CD4-positive, alpha-beta T cell treated with Interleukin-2 at 100 ng/mL for 4 hours (primary cell): ENCODE results near the gene NEBL.
"Not testable (repeated sequence)": the region's sequence is repeated elsewhere in the genome, so short reads cannot be mapped to it uniquely, and the experiment has no call there.

Source experiments
- DNase-seq: peaks from one replicate; pipeline ENCODE4 v3.0.0-alpha.2; 2020; ENCODE audit warnings: low spot score

NEBL gene, protein sequence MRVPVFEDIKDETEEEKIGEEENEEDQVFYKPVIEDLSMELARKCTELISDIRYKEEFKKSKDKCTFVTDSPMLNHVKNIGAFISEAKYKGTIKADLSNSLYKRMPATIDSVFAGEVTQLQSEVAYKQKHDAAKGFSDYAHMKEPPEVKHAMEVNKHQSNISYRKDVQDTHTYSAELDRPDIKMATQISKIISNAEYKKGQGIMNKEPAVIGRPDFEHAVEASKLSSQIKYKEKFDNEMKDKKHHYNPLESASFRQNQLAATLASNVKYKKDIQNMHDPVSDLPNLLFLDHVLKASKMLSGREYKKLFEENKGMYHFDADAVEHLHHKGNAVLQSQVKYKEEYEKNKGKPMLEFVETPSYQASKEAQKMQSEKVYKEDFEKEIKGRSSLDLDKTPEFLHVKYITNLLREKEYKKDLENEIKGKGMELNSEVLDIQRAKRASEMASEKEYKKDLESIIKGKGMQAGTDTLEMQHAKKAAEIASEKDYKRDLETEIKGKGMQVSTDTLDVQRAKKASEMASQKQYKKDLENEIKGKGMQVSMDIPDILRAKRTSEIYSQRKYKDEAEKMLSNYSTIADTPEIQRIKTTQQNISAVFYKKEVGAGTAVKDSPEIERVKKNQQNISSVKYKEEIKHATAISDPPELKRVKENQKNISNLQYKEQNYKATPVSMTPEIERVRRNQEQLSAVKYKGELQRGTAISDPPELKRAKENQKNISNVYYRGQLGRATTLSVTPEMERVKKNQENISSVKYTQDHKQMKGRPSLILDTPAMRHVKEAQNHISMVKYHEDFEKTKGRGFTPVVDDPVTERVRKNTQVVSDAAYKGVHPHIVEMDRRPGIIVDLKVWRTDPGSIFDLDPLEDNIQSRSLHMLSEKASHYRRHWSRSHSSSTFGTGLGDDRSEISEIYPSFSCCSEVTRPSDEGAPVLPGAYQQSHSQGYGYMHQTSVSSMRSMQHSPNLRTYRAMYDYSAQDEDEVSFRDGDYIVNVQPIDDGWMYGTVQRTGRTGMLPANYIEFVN

DNA sequence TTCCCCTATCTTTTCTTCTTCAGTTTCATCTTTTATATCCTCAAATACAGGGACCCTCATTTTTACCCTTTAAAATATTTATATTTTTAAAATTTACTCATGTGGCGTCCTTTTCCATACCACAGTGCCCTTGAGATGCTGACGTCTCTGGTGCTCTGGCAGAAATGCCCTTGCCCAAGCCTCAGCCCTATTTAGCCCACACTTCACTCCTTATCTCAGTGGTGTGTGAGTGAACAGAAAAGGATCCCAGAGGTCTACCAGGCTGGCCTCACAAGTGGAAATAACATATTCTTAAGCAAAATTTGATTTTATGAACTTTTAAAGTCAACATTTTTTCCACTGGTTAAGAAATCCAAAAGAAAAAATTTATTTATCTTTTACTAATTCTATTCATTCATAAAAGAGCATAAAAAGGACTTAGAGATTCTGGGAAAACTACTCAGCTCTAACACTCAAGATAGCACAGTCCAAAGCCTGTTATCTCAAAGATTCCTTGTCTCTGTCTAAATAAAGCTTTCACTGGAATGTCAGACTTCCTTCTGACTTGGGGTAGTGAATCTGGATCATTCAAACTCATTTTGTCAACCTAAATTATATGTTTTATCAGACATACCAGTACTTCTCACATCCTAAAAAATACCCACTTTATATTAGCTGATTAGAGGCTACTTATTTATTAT is at the start of gene NEBL:
Gene NEBL, minus strand, starts transcription at position 166 of the 680 bp plus-strand sequence. Its CDS starts 106 bp downstream, at position 60.
- no peak for DNase-seq

DNA sequence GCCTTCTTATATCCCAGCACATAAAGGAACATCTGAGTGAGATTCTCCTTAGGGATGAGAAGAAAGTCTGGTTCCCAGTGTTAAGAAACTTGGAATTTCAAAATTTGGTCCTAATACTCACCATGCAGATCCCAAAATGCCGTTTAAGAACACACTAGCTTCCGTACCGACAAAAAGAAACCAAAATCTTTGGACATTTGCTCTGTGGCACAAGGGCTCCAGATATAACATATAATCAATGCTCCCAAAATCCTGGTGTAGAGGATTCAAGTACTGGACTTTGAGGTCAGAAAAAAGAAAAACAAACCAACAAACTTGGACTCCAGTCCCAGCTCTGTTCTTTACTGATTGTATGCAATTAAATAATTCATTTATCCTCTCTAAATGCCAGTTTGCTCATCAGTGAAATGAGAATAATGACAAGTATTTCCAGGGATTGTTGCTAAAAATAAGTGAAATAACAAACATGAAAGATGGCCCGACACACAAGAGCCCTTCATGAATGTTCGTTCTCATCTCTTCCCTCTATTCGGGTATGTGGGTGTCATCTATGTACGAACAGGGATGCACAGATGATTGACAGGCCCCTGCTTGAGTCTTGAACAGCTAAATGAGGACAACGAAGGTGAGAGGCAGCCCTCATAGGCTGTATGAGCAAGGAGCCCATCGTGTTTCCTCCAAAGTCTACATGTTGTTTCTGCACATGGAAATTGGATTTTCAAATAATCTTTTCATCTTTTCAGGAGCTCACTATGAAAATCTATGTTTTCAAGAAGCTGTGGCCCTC is 48.6 kb upstream of the NEBL start:
- DNase-seq = no peak

DNA sequence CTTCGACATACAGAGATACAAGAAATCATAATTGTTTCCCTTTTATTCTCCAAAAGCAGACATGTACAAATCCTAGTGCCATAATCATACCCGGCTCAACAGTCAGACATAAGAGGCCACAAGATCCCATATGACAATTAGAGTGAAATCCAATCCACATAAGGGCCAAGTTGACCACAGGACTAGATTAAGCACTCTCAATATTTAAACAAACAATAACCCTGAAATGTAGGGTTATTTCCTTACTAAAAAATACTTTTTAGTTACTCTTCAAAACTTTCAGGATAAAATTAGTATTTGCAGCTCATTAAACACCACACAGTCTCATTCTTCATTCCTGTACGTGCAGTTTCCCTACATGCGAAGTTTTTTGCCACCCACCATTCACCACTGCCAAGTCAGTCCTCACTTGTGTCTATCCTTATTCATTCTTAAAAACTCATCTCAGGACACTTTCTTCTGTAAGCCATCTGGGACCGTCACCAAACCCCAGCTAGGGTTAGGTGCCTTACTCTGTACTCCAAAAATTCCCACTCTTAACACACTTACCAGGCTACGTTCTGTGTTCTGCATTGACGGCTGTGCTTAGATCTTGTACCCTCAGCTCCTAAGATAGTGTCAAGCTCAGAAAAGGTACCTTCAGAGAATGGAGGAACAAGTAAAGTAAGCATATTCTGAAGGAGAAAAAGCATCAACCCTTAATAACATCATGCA is 47.8 kb upstream of the NEBL start:
- no peak for DNase-seq

DNA sequence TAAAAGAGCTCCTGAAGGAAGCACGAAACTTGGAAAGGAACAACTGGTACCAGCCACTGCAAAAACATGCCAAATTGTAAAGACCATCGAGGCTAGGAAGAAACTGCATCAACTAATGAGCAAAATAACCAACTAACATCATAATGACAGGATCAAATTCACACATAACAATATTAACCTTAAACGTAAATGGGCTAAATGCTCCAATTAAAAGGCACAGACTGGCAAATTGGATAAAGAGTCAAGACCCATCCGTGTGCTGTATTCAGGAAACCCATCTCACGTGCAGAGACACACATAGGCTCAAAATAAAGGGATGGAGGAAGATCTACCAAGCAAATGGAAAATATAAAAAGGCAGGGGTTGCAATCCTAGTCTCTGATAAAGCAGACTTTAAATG is 42.3 kb upstream of the NEBL start:
- not testable (repeated sequence) for DNase-seq

DNA sequence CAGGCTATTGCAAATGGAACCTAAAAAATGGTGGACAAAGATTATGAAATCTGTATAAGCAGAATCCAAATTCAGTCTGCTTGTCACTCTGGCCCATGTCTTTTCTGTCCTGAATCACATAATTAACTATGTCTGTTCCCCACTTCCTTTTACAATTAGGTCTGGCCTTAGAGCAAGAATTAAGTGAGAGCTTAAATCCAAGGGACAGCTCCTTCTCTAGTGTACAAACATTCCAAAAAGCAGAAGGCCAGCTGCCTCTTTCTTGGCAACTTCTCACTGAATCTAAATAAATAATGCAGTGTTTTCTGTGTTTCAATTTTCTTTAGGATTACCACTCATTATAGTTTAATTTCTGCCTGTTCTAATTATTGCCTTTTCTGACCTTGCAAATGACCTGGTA is 39.3 kb upstream of the NEBL start:
- DNase-seq = no peak

DNA sequence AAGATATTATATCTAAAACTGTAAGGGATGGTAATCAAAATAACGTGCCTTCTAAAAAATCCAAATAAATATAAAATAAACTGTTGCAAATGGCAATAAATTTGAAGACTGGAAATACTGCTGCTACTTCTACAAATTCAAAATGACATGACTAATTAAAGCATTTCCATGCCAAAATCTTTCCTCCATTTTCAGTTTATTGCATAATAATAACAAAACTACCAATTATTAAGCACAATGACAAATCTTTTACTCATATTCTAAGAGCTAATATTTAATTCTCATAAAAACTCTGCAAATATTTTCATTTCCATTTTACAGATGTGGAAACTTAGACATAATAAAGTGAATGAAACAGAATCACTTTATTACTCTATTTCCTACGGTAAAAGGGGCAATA is 38.8 kb upstream of the NEBL start:
- DNase-seq = no peak

DNA sequence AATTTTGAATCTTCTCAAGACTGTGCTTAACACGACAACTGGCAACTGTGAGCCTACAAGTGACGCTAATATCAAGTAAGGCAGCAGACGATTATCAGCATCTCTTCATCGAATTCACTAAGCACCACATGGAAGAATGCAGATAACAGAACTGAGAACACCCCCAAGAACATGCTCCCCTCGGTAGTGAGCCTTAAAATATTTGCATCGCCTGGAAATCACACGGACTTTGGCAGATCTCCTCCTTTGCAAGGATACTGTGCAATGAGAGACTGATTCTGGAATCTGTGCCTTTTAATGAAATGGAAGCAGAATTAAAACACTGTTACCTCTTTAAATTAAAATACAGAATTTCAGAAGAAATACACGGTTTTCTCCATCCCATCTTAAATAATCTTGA is 38.2 kb upstream of the NEBL start:
- DNase-seq = no peak

DNA sequence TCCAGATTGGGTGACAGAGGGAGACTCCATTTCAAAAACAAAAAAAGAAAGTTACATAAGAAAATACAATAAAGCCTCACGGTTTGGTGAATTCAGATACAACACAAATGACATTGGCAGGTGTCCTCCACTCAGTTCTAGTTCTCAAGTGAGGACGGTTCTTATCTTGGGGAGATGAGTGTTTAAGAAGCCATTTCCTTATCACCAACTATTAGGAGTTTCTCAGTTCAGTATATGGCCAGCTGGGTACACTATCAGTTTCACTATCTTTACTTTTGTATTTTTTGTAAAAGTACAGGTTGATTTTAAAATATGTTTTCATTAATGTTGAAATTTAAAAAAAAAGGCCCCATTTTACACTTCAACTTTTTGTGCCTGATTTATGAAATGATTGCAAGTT is 36.6 kb upstream of the NEBL start:
- DNase-seq = no peak

DNA sequence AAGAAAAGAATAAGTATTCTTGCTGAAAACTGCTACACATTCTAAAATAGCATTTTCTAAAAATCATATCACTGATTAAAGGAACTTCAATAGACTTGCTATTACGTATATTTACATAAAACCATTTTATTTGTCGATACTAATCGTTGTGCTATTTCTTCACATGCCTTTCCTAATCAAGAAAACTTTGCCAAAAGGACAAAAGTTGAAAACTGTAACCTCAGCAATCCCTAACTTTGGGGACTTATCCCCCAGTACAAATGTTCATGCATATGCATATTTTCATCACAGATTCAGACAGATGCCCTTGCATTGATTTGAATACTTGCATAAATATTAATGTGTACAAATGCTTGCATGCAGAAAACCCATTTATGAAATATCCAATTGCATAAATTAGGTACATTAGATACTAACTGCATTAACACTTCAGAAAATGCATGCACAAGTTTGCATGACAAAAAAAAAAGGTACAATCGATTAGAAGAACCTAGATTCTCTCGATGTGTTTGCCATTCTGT is 35.6 kb upstream of the NEBL start:
- DNase-seq = no peak

DNA sequence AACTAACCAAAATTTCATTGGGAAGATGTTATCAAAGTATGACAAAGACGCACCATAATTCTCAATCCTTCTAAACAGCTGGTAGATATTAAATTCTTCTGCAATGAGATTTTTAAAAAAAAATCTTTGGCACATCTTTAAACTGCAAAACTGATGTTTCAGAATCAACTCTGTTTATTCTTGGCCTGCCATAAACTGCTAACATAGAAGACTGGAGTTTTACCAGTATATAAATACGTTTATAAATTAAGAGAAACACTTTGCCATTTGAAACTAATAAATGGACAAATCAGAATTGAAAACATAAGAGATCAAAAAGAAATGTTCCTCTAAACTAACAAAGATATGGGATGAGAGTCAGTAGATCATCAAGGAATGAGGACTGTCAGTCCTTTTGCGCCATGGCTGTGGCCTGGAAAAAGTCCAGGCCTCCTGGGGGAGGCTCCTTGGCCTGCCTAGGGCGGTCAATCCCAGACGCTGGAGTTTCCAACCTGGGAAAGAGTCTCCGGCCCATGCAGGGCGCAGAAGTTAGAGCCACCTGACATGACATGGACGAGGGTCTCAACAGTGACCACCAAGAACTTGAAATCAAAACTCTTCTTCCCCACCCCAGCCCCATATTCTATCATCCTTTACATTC is 34.2 kb upstream of the NEBL start:
- DNase-seq = no peak

DNA sequence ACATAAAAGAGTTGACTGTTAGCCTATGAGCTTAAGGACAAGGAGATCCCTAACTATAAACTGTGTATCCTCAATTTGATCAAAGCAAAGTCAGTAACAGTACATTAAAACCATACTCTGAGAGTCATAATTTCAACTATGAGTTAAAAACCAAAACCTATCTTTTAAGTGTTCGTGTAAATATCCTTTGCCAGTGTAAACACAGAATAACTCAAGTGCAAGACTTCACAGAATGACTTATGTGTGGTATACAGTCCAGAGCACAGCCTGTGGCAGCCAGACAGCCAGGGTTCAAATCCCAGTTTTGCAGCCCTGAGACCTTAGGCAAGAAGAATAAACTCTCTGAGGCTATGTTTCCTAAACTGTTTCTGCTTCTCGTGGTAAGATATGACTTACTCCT is 30.3 kb upstream of the NEBL start:
- DNase-seq = no peak

DNA sequence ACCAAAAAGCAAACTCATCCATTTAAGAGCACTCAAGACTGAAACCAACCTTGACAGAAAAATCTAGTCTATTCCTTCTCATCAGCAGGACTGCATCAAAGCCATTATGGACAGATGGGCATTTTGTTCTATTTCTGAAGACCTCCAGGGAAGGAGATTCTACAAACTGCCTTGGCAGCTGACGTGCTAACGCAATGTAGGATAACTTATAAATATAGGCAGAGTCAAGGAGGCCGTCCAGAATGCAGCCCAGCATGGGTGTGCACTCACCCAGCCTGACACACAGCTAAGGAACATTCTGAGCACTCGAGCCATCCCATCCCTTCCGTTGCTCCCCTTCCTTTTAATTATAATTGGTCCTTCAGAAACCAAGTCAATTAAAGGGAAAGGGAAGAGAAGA is 25.3 kb upstream of the NEBL start:
- DNase-seq = no peak

DNA sequence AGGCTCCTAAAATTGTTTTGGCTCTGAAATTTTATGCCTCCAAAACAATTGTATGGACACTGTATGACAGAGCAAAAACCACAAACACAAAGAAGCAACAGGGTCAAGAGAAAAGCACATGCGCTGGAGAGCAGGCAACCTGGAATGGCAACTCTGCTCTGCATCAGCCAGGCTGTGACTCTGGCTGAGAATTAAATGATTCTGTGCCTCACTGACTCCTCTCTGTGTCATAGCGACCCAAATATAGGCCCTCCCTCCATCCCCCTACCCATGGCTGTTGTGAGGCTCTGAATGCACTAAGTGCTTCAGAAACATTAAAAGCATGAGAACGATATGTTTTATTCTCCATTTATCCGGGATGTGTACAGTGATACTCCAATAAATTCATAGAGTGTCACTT is 24.9 kb upstream of the NEBL start:
- no peak for DNase-seq

DNA sequence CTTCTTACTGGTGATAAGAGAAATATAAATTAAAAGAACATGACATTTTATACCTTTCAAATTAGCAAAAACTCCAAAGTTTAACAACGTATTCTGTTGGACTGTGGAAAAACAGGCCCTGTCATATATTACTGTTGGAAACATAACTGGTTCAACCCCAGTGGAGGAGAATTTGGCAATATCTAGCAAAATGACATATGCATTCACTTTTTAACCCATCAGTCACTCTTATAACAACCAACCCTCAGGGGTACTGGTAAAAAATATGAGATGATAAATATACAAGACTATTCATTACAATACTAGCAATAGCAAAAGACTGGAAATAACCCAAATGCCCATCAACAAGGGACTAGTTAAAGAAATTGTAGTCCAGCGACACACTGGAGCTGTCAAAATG is 22.9 kb upstream of the NEBL start:
- DNase-seq = no peak

DNA sequence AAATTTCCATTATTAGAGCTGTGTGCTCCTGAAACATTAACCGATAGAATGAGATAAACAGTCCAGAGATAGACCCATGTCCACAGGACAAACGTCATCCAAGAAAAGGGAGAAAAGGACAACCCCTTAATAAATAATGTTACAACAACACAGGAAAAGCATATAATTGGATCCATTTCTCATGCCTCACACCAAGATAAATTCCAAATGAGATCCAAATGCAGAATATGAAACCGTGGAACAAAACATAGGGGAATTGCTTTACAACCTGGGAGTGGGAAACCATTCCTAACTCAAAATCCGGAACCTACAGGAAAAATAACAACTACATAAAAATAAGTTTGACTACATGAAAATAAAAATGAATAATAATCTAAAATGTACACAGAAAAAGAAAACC is 22.4 kb upstream of the NEBL start:
- no peak for DNase-seq

DNA sequence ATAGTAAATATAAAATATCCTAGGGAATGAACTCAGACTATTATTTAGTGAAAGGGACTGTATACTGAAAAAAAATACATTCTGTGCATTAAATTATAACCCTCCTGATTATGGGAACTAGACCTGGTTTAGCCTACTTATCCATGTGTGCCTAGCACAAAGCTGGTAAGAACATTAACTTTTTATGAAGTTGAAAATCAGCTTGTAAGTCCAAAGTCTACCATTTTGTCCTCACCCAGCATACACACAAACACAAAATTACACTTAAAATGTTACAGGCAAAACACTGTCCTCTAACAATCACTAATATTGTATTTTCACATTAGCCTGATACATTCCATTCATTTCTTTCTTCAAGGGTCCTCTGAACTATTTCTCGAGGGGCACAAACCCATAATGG is 19.9 kb upstream of the NEBL start:
- DNase-seq = no peak

DNA sequence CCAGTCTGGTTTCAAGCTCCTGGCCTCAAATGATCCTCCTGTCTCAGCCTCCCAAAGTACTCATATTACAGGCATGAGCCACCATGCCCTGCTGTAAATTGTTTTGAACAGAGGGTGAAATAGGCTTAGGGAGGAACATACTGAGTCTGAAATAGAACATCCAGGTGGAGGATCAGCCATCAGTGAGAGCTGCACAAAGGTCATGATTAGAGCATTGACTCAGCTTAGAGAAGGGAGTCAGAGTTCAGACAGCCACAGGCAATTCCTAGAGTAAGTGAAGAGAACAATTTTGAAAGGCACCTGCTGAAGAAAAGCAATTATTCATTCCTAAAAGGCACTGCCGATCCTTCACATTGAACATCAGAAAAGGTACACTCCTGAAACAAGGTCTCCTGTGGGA is 15.9 kb upstream of the NEBL start:
- DNase-seq = no peak

DNA sequence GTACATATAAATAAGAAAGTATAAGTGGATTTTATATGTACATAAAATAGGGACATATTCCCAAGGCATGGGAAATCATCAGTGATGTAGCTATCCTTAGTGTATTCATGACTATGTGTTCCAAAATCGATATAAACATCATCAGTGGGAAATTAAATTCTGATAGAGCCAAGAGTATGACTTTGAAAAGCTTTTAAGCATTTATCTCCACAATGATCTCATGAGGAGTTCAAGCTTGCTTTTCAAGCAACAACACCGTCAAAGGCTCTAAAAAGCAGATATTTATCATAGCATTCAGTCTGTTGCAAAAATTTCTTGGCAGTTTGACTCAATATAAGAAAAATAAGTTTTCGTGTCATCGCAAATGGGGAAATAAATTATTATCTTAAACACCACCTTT is 14.5 kb upstream of the NEBL start:
- DNase-seq = no peak

DNA sequence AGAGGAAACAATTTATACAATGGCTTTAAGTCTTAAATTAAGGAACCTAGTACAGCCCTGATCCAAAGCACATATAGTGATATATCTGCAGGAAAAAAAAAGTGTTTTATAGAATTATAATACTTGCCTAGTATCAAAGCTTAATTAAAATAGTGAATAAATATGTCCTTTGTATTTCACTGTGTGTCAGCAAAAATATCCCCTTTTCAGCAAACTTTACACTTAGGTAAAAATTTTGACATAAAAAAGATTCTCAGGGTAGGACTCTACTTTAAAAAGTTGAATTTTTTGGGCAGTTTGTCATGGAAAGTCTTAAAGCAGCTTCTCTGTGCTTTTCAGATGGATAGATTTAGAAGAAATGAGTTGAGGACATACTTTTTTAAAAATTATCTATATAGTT is 12.7 kb upstream of the NEBL start:
- DNase-seq = no peak

DNA sequence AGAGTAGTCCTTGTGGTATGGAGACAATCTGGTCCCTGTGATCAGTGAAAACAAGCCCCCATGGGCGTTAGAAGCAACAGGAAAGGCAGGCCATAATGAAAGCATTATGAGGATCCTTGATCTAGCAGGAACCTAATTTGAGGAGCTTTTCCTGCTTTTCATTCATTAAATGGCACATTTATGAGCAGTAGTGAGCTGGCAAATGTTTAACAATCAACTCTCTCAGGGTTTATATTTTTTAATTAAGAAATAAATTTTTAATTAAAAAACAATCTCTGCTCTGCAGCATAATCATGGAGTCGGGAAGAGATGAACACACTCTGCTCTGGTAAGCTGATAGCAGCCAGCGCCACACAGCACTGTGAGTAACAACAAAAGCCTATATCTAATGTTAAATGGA is 11.3 kb upstream of the NEBL start:
- no peak for DNase-seq
